Tibial nerve (tissue), 4 donors: Measurements from ENCODE around the gene SRF. TPM values are rescaled to one million over a fixed set of nuclear protein-coding genes. Genes with fewer than 3 reads are reported as not detected.

Source experiments
- DNase-seq, 2 donors: peaks; one replicate each; pipeline ENCODE4 v3.0.0-alpha.2; 2019; ENCODE audit warnings: low spot score in 2 of 2
- H3K27ac ChIP-seq, 4 donors: fragments of 200-600 bp; sonication (generic) in 3 of 4; one replicate each; pipeline ENCODE4 v1.5.1; 2017 to 2019; ENCODE audit warnings: mild to moderate bottlenecking in 1 of 4
- H3K27me3 ChIP-seq, 2 donors: fragments of 200-600 bp; sonication (generic) in 1 of 2; one replicate each; pipeline versions ENCODE4 v1.5.1 to v1.6.0; 2017 to 2019
- H3K36me3 ChIP-seq, 3 donors: fragments of 200-600 bp; sonication (generic); one replicate each; pipeline ENCODE4 v1.5.1; 2018 to 2019
- H3K4me1 ChIP-seq, 4 donors: fragments of 200-600 bp; sonication (generic) in 3 of 4; one replicate each; pipeline ENCODE4 v1.5.1; 2017 to 2019
- H3K4me3 ChIP-seq, 4 donors: fragments of 200-600 bp; sonication (generic) in 3 of 4; one replicate each; pipeline ENCODE4 v1.5.1; 2017 to 2019; ENCODE audit warnings: mild to moderate bottlenecking in 1 of 4, moderate library complexity in 1 of 4
- H3K9me3 ChIP-seq, 4 donors: fragments of 200-600 bp; sonication (generic) in 3 of 4; one replicate each; pipeline ENCODE4 v1.5.1; 2017 to 2019
- EP300 ChIP-seq, 2 donors: sonication (generic); formaldehyde crosslinking; IDR thresholded peaks; one replicate each; pipeline ENCODE4 v1.6.1; 2017; ENCODE audit warnings: antibody characterized with exemption in 2 of 2, mild to moderate bottlenecking in 1 of 2
- POLR2A ChIP-seq, 2 donors: fragments of 450-650 bp; IDR thresholded peaks; one replicate each; pipeline ENCODE4 v1.6.1; 2017; ENCODE audit warnings: antibody characterized with exemption in 2 of 2, mild to moderate bottlenecking in 2 of 2, moderate library complexity in 2 of 2
- WGBS, 2 donors: methylation state at CpG; one replicate each; pipeline ENCODE4 v1.1.5; 2018; 5-methylcytosine and 5-hydroxymethylcytosine counted together
- total RNA-seq, 4 donors: library from RNA; depleted of rRNA; stranded (reverse); fragments of >200 nt; gene quantifications; one replicate each; pipeline ENCODE4 v1.1.0, GENCODE V29; 2016
- TF ChIP-seq, protein P1 (sequence below), 5 experiments: fragments of 200-600 bp in 3 of 5; fragments of 450-650 bp in 2 of 5; sonication (generic) in 3 of 5; IDR thresholded peaks; one replicate each; pipeline ENCODE4 v1.5.1; 2016 to 2019; ENCODE audit warnings: antibody characterized with exemption in 5 of 5, mild to moderate bottlenecking in 3 of 5, moderate library complexity in 2 of 5

Gene SRF
- total RNA-seq, 4 donors from 2014 or later: 28.4 to 49.8 (median 35.3) TPM

DNA sequence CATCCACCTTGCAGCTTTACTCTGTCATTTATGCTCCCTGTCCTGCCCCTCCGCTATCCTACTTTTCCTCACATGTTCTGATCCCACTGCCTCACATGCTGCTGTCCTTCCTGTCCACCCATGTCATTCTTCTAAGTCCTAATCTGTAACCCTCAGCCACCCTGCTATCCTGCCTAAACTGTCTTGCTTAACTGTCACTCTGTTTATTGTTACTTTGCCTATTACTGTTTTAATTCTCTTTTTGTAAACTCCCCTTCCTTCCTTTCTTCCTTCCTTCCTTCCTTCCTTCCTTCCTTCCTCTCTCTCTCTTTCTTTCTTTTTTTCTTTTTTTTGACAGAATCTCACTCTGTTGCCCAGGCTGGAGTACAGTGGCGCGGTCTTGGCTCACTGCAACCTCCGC lies 12.4 kb downstream of the SRF start:
- Histone ChIP-seq H3K27ac (no peak overlapping the region), H3K4me3 (no peak overlapping the region), H3K9me3 (no peaks in the 10 kb centered on the region), H3K4me1 (peaks cover 0 to 37% (median 10%) of the 10 kb centered on the region in 4 donors), H3K27me3 (no peaks in the 10 kb centered on the region), H3K36me3 (peaks cover 3 to 62% (median 25%) of the 10 kb centered on the region in 3 donors)
- TF ChIP-seq POLR2A (IDR thresholded peaks at IDR 0.05) (no peak), EP300 (IDR thresholded peaks at IDR 0.05) (no peak)
- TF ChIP-seq, protein P1, sequence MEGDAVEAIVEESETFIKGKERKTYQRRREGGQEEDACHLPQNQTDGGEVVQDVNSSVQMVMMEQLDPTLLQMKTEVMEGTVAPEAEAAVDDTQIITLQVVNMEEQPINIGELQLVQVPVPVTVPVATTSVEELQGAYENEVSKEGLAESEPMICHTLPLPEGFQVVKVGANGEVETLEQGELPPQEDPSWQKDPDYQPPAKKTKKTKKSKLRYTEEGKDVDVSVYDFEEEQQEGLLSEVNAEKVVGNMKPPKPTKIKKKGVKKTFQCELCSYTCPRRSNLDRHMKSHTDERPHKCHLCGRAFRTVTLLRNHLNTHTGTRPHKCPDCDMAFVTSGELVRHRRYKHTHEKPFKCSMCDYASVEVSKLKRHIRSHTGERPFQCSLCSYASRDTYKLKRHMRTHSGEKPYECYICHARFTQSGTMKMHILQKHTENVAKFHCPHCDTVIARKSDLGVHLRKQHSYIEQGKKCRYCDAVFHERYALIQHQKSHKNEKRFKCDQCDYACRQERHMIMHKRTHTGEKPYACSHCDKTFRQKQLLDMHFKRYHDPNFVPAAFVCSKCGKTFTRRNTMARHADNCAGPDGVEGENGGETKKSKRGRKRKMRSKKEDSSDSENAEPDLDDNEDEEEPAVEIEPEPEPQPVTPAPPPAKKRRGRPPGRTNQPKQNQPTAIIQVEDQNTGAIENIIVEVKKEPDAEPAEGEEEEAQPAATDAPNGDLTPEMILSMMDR (IDR thresholded peaks at IDR 0.05): no peak
- no peak for DNase-seq
- whole genome bisulfite sequencing, 2 donors: 98 to 99% methylated on average over 4 of the region's 4 CpGs

DNA sequence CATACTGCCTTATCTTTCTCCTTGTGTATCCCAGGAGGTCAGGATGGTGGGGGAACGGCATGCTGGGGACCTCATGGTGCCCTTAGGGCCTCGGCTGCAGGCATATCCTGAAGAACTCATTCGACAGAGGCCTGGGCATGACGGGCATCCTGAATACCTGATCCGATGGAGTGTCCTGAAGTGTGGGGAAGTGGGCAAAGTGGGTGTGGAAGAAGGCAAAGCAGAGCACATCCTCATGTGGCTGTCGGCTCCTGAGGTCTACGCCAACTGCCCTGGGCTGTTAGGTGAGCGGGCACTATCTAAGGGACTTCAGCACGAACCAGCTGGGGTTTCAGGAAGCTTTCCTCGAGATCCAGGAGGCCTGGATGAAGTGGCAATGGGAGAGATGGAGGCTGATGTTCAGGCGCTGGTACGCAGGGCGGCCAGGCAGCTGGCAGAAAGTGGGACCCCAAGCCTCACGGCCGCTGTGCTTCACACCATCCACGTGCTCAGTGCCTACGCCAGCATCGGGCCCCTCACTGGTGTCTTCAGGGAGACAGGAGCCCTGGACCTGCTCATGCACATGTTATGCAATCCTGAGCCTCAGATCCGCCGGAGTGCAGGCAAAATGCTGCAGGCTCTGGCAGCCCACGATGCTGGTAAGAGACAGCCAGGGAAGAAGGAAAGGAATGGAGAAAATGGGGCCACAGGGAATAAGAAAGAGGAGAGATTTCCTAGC lies 13.4 kb downstream of the SRF start:
- WGBS, 2 donors: 89 to 90% methylated on average over 21 of the region's 21 CpGs
- peaks cover 0 to 37% (median 10%) of the 10 kb centered on the region in 4 donors for H3K4me1 ChIP-seq
- DNase-seq: no peak

DNA sequence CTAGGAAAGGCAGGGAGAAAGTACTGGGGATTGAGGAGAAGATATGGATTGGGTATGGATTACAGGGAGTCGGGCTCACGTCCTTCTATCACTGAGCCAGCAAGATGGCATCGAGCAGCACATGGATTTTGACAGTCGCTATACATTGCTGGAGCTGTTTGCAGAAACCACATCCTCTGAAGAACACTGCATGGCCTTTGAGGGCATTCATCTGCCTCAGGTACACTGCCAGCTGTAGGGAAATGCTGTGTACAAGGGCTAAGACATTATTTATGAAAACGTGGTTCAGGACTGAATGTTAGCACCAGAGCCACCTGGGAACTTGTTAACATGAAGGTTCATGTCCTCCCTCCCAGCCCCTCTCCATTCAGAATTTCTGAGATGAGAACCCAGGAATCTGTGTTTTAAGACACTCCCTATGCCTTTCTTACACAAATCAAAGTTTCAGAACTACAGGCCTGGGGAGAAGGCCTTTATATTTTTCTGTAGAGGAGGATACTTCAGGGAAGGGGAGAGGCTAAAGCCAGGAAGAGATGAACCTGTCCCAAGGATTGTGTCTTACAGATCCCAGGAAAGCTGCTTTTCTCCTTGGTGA lies 14.4 kb downstream of the SRF start:
- TF ChIP-seq, protein P1 (IDR thresholded peaks at IDR 0.05): no peak
- TF ChIP-seq EP300 (IDR thresholded peaks at IDR 0.05): no peak
- TF ChIP-seq POLR2A (IDR thresholded peaks at IDR 0.05): no peak
- no peaks in the 10 kb centered on the region for H3K27me3 ChIP-seq
- 81 to 82% methylated on average over 5 of the region's 5 CpGs for WGBS, 2 donors
- no peaks in the 10 kb centered on the region for H3K9me3 ChIP-seq
- no peak overlapping the region for H3K4me3 ChIP-seq
- DNase-seq: no peak
- no peak overlapping the region for H3K27ac ChIP-seq
- peaks cover 0 to 57% (median 15%) of the 10 kb centered on the region in 3 donors for H3K36me3 ChIP-seq
- peaks cover 0 to 37% (median 10%) of the 10 kb centered on the region in 4 donors for H3K4me1 ChIP-seq

More for the DNA sequence above, 13.4 kb downstream of the SRF start:
- no peak overlapping the region for H3K27ac ChIP-seq
- H3K4me3 ChIP-seq: no peak overlapping the region
- H3K9me3 ChIP-seq: no peaks in the 10 kb centered on the region
- no peaks in the 10 kb centered on the region for H3K27me3 ChIP-seq
- TF ChIP-seq, protein P1 (IDR thresholded peaks at IDR 0.05): no peak
- TF ChIP-seq POLR2A (IDR thresholded peaks at IDR 0.05) (no peak), EP300 (IDR thresholded peaks at IDR 0.05) (no peak)
- H3K36me3 ChIP-seq: peaks cover 0 to 62% (median 18%) of the 10 kb centered on the region in 3 donors

DNA sequence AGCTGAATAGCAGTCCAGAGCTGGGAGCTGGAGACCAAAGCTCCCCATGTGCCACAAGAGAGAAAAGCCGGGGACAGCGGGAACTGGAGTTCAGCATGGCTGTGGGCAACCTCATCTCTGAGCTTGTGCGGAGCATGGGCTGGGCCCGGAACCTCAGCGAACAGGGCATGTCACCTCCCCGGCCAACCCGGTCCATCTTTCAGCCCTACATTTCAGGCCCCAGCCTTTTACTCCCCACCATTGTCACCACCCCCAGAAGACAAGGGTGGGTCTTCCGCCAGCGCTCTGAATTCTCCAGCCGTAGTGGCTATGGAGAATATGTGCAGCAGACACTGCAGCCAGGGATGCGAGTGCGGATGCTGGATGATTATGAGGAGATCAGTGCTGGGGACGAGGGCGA lies 14.9 kb downstream of the SRF start:
- H3K36me3 ChIP-seq: peaks cover 0 to 57% (median 15%) of the 10 kb centered on the region in 3 donors
- peaks cover 0 to 35% (median 10%) of the 10 kb centered on the region in 4 donors for H3K4me1 ChIP-seq
- no peaks in the 10 kb centered on the region for H3K9me3 ChIP-seq
- no peak overlapping the region for H3K4me3 ChIP-seq
- no peaks in the 10 kb centered on the region for H3K27me3 ChIP-seq
- TF ChIP-seq, protein P1 (IDR thresholded peaks at IDR 0.05): no peak
- no peak for TF ChIP-seq POLR2A (IDR thresholded peaks at IDR 0.05)
- TF ChIP-seq EP300 (IDR thresholded peaks at IDR 0.05): no peak
- 96 to 97% methylated on average over 14 of the region's 14 CpGs for WGBS, 2 donors
- DNase-seq: no peak
- no peak overlapping the region for H3K27ac ChIP-seq

DNA sequence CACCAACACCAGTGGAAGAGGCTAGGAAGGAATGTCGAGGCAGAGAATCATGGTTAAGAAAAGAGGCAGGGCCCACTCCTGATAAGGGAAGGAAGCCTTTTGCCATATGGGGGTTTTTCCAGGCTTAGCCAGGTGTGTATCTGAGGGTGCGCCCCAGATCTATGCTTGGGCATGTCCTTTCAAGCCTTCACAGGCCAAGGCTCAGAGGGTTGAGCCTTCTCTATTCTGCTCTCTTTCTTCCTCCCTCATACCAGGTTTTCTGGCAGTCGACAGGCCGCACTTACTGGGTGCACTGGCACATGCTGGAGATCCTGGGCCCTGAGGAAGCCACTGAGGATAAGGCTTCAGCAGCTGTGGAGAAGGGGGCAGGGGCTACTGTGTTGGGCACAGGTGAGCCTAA lies 15.6 kb downstream of the SRF start:
- Histone ChIP-seq H3K9me3 (no peaks in the 10 kb centered on the region), H3K4me1 (peaks cover 0 to 29% (median 10%) of the 10 kb centered on the region in 4 donors), H3K27ac (no peak overlapping the region), H3K4me3 (no peak overlapping the region), H3K36me3 (peaks cover 0 to 62% (median 15%) of the 10 kb centered on the region in 3 donors), H3K27me3 (no peaks in the 10 kb centered on the region)
- WGBS, 2 donors: 95 to 100% methylated on average over 4 of the region's 4 CpGs
- TF ChIP-seq EP300 (IDR thresholded peaks at IDR 0.05) (no peak), POLR2A (IDR thresholded peaks at IDR 0.05) (no peak)
- TF ChIP-seq, protein P1 (IDR thresholded peaks at IDR 0.05): no peak
- no peak for DNase-seq
